Spleen (tissue), 7 donors: Measurements from ENCODE around the gene TCEAL7.

Experiments
- CTCF ChIP-seq, 11 experiments: fragments of 200-600 bp in 7 of 11; fragments of 450-650 bp in 4 of 11; sonication (generic) in 4 of 11; IDR thresholded peaks in 8 of 11; conservative IDR thresholded peaks in 3 of 11; 1 replicate in 7 of 11; 2 replicates in 4 of 11; pipeline versions ENCODE4 v1.4.0 to v1.8.0; 2016 to 2021; ENCODE audit warnings: antibody characterized with exemption in 11 of 11, inconsistent platforms in 4 of 11, mild to moderate bottlenecking in 1 of 11
- POLR2A ChIP-seq, 3 donors: fragments of 450-650 bp; IDR thresholded peaks; one replicate each; pipeline ENCODE4 v1.5.1; 2017; ENCODE audit warnings: antibody characterized with exemption in 3 of 3, mild to moderate bottlenecking in 1 of 3
- POLR2AphosphoS5 ChIP-seq, 3 donors: sonication (generic); formaldehyde crosslinking; IDR thresholded peaks; one replicate each; pipeline ENCODE4 v1.5.1; 2017; ENCODE audit warnings: antibody characterized with exemption in 3 of 3
- donor health status: DM: no; HTN: no; CAD: no; lungs with moderate emphysema.
- donor health status: DM: no; HTN: no; CAD: no.
- donor health status: DM: no; HTN: no; CAD: no.

- TF ChIP-seq CTCF (IDR thresholded peaks at IDR 0.05 in 8 of 11, conservative IDR thresholded peaks at IDR 0.05 in 3 of 11), result no peak
- TF ChIP-seq POLR2AphosphoS5 (IDR thresholded peaks at IDR 0.05), result no peak
- TF ChIP-seq POLR2A (IDR thresholded peaks at IDR 0.05), result no peak
Measured at GRCh38 chrX:103344606-103345005, 14.6 kb downstream of the TCEAL7 start.
